Measurements from ENCODE around the gene C1orf21.

The C1orf21 gene

GRCh38 chr1:184598403-184599193 lies 211.8 kb downstream of the C1orf21 start:
- H3K4me3 ChIP-seq (ENCODE audit: low read depth, low read length) = no peak overlapping the region
- peak; percentile 19 for DNase-seq
- TF ChIP-seq, protein P1, sequence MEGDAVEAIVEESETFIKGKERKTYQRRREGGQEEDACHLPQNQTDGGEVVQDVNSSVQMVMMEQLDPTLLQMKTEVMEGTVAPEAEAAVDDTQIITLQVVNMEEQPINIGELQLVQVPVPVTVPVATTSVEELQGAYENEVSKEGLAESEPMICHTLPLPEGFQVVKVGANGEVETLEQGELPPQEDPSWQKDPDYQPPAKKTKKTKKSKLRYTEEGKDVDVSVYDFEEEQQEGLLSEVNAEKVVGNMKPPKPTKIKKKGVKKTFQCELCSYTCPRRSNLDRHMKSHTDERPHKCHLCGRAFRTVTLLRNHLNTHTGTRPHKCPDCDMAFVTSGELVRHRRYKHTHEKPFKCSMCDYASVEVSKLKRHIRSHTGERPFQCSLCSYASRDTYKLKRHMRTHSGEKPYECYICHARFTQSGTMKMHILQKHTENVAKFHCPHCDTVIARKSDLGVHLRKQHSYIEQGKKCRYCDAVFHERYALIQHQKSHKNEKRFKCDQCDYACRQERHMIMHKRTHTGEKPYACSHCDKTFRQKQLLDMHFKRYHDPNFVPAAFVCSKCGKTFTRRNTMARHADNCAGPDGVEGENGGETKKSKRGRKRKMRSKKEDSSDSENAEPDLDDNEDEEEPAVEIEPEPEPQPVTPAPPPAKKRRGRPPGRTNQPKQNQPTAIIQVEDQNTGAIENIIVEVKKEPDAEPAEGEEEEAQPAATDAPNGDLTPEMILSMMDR (IDR thresholded peaks at IDR 0.05; ENCODE audit: low read depth, low read length) = no peak
- no peaks in the 10 kb centered on the region for H3K9me3 ChIP-seq
- no peaks in the 10 kb centered on the region for H3K36me3 ChIP-seq
- peaks cover 25% of the 10 kb centered on the region for H3K4me1 ChIP-seq
- no peaks in the 10 kb centered on the region for H3K27me3 ChIP-seq

DNA sequence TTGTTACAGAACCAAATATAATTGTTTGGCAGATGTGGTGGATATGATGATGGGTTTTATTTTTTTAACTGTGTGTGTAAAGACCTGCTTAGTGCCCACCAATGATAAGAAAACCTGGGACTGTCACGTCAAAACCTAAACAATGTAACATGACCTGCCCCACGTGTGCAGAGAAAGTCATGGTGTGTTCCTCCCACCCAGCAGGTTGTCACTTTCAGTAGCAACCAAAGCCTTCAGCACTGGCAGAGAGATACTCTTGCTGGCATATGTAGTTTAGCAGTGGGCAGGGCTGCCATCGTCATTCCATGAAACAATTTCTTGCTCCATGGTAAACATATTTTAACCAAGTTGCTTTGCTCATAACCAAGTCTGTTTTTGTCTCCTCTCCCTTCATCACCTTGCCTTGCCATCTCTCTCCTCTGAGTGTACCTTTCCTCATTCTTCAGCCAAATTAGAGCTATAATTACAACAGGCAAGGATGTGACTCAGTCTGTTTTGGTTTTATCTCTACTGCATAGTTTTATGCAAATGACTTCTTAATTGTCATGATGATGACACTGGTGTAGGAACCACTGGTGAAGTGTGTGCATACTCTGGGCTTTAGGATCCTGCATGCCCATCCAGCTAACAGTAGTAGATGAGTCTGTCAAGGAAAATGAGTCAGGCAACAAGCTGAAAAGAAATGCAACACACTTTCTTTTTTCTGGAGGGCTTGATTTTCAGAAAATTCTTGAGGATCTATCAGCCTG lies 217.5 kb downstream of the C1orf21 start:
- H3K36me3 ChIP-seq = no peaks in the 10 kb centered on the region
- no peak overlapping the region for H3K4me3 ChIP-seq (ENCODE audit: low read depth, low read length)
- H3K9me3 ChIP-seq = no peaks in the 10 kb centered on the region
- H3K27me3 ChIP-seq = no peaks in the 10 kb centered on the region
- H3K4me1 ChIP-seq = peaks cover 15% of the 10 kb centered on the region
- no peak for DNase-seq
- TF ChIP-seq, protein P1 (IDR thresholded peaks at IDR 0.05; ENCODE audit: low read depth, low read length) = no peak

DNA sequence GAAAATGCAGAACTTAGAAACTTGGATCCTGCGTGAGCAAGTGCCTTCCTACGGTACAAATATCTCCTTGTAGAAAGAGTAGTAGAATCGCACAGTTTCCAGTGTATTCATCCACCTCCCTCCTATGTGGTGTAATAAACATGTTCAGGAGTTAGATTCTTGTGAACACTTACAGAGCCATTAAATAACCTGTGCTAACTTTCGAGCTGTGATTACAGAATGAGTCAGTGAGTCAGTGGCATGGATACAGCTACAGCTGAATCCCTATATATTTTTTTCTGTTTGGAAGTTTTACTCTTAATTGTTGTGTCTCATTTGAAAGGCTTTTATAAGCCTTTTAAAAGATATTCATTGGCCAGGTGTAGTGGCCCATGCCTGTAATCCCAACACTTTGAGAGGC lies 219.1 kb downstream of the C1orf21 start:
- Histone ChIP-seq H3K27me3 (no peaks in the 10 kb centered on the region), H3K9me3 (no peaks in the 10 kb centered on the region), H3K36me3 (no peaks in the 10 kb centered on the region; the same call in 1 of the 2 replicates), H3K4me1 (peaks cover 28% of the 10 kb centered on the region), H3K4me3 (ENCODE audit: low read depth, low read length) (no peak overlapping the region)
- DNase-seq = no peak
- TF ChIP-seq, protein P1 (IDR thresholded peaks at IDR 0.05; ENCODE audit: low read depth, low read length) = no peak

DNA sequence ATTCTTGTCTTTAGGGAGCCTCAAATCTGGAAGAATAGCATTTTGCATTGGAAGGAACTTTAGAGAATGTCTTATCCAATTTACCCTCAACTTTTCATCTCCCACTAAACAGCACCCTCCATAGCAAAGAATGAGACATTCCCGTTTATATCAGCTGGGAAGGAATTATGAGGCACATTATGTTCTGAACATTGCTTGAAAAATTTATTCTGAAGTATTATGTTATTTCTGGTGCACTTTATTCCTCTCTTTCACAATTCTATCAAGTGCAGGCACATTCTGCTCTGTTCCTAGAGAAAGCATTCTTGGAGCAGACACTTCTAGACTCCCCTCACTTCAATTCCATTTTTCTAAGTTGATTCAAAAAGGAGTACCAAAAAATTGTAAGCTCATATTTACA lies 220.0 kb downstream of the C1orf21 start:
- Histone ChIP-seq H3K9me3 (no peaks in the 10 kb centered on the region), H3K4me3 (ENCODE audit: low read depth, low read length) (no peak overlapping the region), H3K27me3 (no peaks in the 10 kb centered on the region), H3K36me3 (no peaks in the 10 kb centered on the region; the same call in 1 of the 2 replicates), H3K4me1 (peaks cover 35% of the 10 kb centered on the region)
- no peak for DNase-seq
- TF ChIP-seq, protein P1 (IDR thresholded peaks at IDR 0.05; ENCODE audit: low read depth, low read length) = no peak

DNA sequence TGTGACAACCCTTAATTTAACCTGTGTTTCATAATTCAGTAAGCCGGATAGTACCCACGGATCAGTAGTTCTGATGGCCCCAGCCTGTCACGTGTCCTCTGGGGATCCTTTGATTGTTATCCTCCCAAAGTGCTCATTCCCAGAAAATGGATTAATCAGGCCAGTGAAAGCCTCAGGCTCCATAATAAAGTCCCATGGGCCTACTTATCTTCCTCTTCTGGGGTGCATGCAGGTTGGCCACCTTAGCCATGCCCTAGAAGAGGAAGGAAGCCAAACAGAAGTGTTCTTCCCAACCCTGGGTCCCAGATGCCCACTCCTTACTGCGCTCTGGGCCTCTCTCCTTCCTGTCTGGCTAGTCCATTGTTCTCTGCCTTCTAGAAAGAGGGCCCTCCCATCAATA lies 221.8 kb downstream of the C1orf21 start:
- Histone ChIP-seq H3K9me3 (no peaks in the 10 kb centered on the region), H3K4me1 (peaks cover 35% of the 10 kb centered on the region), H3K36me3 (no peaks in the 10 kb centered on the region; the same call in 1 of the 2 replicates), H3K4me3 (ENCODE audit: low read depth, low read length) (no peak overlapping the region), H3K27me3 (no peaks in the 10 kb centered on the region)
- DNase-seq = peak; percentile 69
- TF ChIP-seq, protein P1 (IDR thresholded peaks at IDR 0.05; ENCODE audit: low read depth, low read length) = no peak

GRCh38 chr1:184608990-184609389 lies 222.2 kb downstream of the C1orf21 start:
- DNase-seq = no peak
- H3K4me1 ChIP-seq = peaks cover 35% of the 10 kb centered on the region
- no peaks in the 10 kb centered on the region; the same call in 1 of the 2 replicates for H3K36me3 ChIP-seq
- TF ChIP-seq, protein P1 (IDR thresholded peaks at IDR 0.05; ENCODE audit: low read depth, low read length) = no peak
- no peak overlapping the region for H3K4me3 ChIP-seq (ENCODE audit: low read depth, low read length)
- H3K9me3 ChIP-seq = no peaks in the 10 kb centered on the region
- no peaks in the 10 kb centered on the region for H3K27me3 ChIP-seq
